ENCODE results near the gene SORCS2.

Gene SORCS2

DNA sequence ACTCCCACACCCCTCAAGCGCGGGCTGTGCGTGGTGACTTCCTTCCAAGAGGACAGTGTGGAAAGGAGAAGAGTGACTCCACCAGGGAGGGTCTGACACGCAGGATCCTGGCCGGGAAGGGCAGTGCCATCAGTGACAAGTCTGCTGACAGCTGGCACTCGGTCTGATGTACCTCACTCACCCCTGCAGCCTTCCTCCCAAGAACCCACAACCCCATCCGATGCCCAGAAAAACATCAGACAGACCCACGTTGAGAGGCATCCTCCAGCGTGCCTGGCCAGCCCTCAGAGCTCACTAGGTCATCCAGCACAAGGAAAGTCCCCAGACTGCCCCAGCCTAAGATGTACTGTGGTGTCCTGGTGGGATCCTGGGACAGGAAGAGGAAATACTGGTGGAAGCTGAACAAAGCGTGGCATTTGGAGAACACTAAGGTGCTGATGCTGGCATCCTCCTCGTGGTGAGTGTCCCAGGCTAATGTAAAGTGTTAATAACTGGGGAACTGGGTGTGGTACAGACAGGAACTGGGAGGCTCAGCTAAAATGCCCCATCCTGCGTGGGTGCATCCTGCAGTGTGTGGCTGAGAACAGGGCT is 442.4 kb downstream of the SORCS2 start:
- DNase-seq (ENCODE audit: low read depth in 2 of 2) = no peak

DNA sequence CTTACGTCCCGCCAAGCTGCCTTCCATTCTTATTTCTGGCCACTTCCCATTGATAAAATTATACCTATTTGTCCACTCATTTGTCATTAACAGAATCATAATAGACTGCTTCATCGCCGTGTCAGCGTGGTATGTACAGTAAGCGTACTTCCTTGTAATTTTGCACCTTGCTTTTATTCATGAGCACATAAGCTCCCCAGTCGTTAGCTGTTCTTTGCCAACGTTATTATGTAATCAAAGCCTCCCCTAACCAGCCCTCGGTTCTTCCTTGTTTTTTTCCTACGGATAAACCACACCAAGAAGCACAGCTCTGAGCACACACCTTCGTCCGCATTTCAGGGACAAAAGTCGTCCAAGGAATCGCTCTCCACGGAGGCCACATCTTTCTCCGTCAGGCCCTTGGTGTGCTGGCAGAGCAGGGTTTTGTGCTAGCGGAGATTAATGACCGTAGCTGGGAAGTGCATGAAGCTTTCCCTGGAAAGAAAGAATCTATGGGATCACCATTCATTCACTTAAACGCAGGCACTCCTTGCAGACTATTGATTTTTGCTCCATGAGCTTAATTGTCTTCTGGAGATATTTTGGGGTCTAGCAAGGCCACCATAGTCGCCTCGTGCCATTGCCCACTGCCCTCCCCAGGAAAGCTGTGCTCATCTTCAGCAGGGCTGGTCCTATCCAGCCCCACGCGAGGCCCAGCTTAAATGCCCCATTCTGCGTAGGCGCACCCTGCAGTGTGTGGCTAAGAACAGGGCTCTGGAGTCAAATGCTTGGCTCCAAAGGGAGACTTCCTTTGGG is 443.3 kb downstream of the SORCS2 start:
- DNase-seq (ENCODE audit: low read depth in 2 of 2) = no peak

- DNase-seq (ENCODE audit: low read depth in 2 of 2) = no peak
Measured at GRCh38 chr4:7636240-7636508, 443.8 kb downstream of the SORCS2 start.

DNA sequence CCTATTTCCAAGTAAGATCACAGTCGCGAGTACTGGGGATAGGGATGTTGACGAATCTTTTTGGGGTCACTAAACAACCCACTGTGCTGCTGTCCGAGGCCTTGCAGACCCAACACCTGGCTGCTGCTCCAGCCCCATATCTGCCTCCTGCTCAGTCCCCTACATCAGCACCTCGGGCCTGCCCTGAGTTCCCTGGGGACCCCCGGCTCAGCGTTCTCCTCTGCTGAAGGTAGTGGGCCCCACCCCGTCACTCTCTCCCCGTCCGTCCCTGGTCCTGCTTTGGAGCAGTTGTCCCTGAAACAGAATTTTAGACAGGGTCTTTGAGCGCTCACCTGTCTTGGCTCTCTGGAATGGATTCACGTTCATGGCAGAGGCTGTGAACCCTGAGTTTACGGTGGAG is 444.8 kb downstream of the SORCS2 start:
- no peak for DNase-seq (ENCODE audit: low read depth in 2 of 2)

- no peak for DNase-seq (ENCODE audit: low read depth in 2 of 2)
Measured at GRCh38 chr4:7637971-7638370, 445.6 kb downstream of the SORCS2 start.

DNA sequence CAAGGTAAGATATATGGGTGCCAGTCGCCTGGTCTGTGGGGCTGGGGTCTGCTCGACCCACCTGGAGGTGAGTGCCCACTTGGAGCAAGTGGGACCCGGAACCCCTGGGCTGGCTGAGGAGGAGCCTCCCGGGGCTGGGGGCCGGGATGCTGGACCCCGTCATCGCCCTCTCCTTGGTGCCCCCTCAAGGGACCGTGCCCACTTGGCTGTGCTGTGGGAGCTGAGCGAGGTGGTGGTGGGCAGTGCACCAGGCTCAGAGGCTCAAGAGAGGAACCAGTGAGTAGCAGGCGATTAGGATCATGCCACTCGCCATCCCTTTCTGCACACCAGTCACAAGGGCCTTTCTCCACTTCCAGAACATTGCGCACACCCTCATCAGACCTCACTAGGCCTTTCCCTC is 446.2 kb downstream of the SORCS2 start:
- no peak for DNase-seq (ENCODE audit: low read depth in 2 of 2)

GRCh38 chr4:7638984-7639789 is 446.8 kb downstream of the SORCS2 start:
- no peak for DNase-seq (ENCODE audit: low read depth in 2 of 2)

DNA sequence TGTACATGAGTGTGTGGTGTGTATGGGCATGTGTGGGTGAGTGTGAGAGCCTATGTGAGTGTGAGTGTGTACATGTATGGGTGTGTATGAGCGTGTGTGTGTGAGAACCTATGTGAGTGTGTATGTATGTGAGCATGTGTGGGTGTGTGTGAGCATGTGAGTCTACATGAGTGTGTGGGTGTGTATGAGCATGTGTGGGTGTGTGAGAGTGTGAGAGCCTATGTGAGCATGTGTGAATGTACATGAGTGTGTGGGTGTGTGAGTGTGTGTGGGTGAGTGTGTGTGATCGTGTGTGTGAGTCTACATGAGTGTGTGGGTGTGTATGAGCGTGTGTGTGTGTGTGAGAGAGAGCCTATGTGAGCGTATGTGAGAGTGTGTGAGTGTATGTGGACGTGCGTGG is 447.8 kb downstream of the SORCS2 start:
- no peak for DNase-seq (ENCODE audit: low read depth in 2 of 2)

GRCh38 chr4:7641712-7642111 is 449.4 kb downstream of the SORCS2 start:
- DNase-seq (ENCODE audit: low read depth in 2 of 2) = no peak

DNA sequence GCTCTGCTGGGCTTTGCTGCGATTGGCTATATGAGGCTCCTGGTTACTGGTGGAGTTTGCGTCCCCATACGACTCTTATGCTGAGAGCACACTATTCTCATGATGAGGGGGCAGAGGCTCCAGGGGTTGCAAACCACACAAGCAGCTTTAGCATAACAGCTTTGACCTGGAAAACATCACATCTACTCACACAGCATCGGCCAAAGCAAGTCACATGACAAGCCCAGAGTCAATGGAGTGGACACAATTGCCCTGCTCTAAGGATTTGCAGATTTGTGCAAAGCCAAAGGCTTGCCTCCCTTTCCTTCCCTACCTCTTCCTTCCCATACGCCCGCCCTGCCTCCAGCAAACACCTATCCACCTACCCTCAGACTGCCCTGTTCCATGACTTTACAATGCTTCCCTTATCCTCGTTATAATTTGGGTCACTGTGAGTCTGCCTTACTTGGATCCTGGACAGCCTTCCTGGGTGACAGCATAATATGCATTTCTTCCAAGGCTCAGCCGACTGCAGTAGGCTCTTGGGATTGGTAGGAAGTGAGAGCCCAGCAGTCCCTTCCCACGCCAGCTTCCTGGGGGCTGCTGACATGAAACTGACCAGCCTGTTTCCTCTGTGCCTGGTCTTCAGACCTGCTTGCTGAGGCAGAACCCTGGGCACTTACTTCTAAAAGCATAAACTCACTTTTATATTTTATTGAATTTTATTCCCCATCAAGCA is 450.6 kb downstream of the SORCS2 start:
- no peak for DNase-seq (ENCODE audit: low read depth in 2 of 2)

DNA sequence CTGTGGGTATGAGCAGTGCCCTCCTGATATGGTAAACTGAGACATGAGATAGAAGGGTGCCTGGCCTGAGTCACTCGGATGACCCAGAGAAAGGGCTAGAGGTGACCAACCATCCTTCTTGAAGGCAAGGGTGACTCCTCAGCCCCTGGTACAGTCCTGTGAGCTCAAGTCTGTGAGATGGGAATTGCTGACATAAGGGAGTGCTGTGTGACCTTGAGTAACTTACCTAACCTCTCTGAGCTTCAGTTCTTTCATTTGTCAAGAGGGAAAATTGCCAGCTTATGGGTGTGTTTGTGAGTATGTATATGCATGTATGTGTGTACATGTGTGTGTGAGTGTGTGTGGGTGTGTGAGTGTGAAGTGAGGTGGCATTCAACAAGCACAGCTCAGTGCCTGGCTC is 452.8 kb downstream of the SORCS2 start:
- no peak for DNase-seq (ENCODE audit: low read depth in 2 of 2)

DNA sequence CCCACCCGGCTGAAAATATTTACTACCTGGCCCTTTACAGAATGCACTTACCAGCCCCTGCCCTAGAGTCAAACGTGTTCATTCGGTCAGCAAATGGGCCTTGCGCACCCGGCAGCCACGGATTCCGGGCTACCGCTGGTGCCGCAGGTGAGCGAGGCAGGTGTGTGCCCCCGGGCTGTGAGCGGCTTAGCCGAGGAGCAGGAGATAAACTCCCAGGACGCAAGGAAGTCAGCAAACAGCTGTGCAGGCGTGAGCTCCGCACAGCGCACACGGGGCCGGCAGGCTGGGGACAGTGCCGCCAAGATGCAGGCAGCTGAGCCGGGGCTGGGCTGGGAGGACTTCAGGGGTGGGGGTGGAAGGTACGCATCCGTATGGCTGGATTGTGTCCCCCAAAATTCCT is 453.6 kb downstream of the SORCS2 start:
- DNase-seq (ENCODE audit: low read depth in 2 of 2) = no peak

- no peak for DNase-seq (ENCODE audit: low read depth in 2 of 2)
Measured at GRCh38 chr4:7646384-7647061, 454.2 kb downstream of the SORCS2 start.

- DNase-seq (ENCODE audit: low read depth in 2 of 2) = no peak
Measured at GRCh38 chr4:7647186-7647585, 454.8 kb downstream of the SORCS2 start.

DNA sequence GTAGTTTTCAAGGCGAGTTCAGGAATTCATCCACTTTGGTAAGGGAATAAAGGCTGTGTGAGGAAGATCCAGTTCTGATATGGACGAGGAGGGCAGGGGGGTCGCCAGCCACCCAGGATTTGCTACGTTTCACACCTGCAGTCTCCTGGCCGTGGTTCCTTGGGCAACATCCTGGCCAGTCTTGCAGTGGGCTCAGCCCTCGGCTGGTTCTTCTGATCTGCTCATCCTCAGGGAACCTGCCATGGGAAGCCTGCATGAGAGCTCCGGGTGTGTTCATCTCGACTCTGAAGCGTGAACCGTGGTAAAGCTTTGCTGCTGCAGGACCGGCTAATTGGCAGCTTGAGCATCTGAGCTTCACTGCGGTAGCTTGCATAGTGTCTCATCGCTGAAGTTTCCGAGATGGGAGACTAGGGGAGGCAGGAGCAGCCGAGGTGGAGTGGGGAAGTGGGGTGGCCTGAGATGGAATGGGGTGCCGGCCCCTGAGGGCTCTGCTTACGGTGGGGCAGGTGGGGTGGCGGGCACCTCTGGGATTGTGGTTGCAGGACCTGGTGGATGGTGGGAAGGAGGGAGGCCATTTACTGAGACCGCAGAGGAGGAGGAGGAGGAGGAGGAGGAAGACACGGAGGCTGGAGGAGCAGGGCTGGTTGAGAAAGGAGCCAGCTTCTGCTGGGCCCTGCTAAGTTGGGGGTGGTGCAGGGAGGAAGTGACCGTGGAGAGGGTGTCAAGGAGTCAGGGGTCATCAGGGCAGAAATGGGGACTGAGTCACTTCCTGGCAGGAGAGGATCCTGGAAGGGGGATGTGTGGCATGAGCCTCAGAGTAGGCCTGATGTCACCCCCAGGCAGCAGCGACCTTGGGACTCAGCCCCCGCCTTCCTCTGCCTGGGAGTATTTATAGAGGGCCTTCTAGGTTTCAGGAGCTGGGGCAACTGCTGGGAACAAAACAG is 455.5 kb downstream of the SORCS2 start:
- no peak for DNase-seq (ENCODE audit: low read depth in 2 of 2)

DNA sequence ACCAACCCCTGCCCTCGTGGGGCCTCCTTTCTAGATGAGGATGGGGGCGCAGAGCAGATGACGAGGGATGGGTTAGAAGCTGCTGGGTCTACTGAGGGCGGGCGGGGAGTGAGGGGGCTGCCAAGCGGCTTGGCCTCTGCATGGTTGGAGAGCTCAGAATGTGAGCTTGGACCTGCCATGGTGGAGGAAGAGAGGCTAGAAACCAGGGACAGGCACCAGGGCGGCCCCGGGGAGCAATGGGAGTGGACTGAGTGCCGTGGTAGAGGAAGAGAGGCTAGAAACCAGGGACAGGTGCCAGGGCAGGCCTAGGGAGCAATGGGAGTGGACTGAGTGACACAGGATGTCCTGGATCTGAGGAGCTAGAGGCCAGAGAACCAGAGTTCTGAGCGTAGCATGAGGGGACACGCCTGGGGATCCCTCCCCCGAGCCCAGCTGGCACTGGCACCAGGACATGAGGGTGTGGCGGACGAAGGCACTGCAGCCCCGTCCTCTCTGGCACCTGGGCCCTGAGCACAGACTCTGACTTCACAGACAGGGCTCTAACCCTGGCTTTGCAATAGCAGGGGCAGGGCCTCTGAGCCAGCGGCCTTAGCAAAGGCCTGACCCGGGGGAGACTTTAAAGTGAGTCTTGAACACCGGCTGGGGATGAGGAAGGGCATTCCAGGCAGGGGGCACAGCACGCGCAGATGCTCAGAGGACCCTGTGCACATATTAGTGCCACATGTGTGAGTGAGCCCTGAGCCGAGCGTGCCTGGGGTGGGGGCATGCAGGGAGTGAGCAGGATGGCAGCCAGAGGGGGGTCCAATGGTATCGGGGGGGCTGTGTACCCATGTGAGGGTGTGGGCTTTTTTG is 456.4 kb downstream of the SORCS2 start:
- no peak for DNase-seq (ENCODE audit: low read depth in 2 of 2)

GRCh38 chr4:7649411-7649740 is 457.0 kb downstream of the SORCS2 start:
- DNase-seq (ENCODE audit: low read depth in 2 of 2) = no peak

DNA sequence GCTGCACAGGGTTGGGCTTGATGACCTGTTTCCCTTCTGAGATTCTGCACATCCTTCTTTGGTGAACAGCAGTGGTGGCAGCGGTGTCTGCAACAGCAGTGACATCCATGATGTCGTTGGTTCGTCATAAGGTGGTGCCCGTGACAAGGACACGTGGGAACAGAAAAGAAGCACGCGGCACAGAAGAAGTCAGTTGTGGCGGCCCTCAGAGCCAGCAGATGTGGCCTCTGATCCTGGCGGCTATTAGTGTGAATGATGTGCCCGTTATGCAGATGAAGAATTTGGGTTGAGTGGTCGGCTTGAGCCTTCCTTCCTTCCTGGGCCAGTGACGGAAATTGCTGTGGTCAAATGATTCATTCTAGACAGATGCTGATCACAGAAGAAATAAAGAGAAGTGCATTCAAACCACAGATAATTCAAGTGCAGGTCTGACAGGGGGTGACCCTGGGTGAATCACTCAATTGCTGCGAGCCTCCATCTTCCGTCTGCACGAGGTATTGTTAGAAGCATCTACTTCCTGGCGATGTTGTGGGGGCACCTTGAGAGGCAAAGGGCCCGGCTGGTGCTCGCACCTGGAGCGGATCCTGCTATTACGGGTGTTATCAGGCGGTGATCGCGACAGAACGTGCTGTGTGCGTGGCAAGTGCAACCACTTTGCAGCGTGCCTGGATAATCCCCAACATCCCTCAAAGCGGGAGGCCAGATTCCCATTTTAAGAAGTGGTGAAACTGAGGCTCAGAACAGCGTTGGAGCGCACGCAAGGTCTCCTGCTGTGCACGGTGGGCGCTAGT is 457.6 kb downstream of the SORCS2 start:
- peak; percentile 15 to 34 for DNase-seq (ENCODE audit: low read depth in 2 of 2)
